ENCODE results near the gene NPBWR2.

The NPBWR2 gene

DNA sequence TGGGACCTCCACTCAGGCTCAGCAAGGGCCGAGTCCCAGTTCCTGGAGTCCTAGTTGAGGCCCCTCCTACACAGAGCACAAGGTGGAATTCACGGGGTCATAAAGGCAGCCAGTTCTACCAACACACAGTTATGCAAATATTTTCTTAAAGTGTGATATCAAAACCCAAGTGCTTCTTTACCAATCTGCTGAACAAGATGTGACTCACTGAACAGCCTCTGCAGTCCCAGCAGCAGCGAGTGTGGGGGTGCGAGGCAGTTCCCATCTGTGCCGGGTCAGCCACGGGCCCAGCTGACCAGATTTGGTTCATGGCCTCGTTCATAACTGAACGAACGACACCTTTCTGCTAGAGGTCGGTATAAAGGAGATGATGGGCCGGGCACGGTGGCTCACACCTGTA, 48.8 kb downstream of the NPBWR2 start:
- Histone ChIP-seq H3K36me3 (no peaks in the 10 kb centered on the region), H3K27me3 (no peaks in the 10 kb centered on the region), H3K4me1 (peaks cover 31% of the 10 kb centered on the region), H3K9me3 (no peaks in the 10 kb centered on the region), H3K4me3 (ENCODE audit: low read depth, low read length) (no peak overlapping the region)
- no peak for DNase-seq
- TF ChIP-seq, protein P1, sequence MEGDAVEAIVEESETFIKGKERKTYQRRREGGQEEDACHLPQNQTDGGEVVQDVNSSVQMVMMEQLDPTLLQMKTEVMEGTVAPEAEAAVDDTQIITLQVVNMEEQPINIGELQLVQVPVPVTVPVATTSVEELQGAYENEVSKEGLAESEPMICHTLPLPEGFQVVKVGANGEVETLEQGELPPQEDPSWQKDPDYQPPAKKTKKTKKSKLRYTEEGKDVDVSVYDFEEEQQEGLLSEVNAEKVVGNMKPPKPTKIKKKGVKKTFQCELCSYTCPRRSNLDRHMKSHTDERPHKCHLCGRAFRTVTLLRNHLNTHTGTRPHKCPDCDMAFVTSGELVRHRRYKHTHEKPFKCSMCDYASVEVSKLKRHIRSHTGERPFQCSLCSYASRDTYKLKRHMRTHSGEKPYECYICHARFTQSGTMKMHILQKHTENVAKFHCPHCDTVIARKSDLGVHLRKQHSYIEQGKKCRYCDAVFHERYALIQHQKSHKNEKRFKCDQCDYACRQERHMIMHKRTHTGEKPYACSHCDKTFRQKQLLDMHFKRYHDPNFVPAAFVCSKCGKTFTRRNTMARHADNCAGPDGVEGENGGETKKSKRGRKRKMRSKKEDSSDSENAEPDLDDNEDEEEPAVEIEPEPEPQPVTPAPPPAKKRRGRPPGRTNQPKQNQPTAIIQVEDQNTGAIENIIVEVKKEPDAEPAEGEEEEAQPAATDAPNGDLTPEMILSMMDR (IDR thresholded peaks at IDR 0.05; ENCODE audit: low read depth, low read length): no peak

DNA sequence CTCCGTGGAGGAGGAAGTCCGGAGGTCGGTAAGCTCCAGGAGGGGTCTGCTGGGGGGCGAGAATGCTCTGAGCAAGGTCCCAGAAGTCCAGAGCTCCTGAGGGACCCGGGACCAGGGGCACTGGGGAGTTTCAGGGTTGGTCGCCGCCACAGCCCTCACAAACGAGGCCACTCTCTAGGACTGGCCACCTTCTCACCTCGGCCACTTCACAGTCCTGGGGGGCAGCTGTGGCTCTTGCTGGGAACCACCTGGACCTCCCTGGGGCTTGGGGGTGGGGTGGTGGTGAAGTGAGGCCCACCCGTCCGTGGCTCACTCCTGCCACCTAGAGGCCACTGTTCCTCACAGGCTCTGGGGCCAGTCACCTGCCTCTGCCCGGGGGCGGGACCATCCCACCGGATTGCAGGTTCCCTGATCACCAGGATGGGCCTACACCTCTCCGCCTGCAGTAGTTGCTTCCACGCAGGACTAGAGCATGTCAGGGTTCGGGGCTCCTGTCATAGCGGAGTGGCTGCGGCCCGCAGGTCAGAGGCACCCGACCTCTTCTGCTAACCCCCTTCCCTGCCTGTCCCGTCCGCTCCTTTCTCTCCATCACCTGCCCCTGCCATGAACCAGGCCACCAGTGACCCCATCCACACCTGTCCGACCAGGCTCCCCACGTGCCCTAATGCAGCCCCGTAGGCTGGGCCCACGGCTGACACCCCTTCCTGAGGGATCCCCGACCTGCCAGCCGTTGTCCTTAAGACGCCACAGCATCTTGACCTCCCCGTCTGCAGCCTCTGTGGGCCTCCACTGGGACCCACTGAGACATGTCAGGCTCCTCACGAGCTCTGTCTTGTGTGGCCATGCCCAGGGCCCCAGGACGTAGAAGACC, 49.5 kb downstream of the NPBWR2 start:
- Histone ChIP-seq H3K36me3 (no peaks in the 10 kb centered on the region), H3K4me3 (ENCODE audit: low read depth, low read length) (no peak overlapping the region), H3K4me1 (peaks cover 36% of the 10 kb centered on the region), H3K27me3 (no peaks in the 10 kb centered on the region), H3K9me3 (no peaks in the 10 kb centered on the region)
- DNase-seq: peak; percentile 93
- TF ChIP-seq, protein P1 (IDR thresholded peaks at IDR 0.05; ENCODE audit: low read depth, low read length): peak; percentile 83

DNA sequence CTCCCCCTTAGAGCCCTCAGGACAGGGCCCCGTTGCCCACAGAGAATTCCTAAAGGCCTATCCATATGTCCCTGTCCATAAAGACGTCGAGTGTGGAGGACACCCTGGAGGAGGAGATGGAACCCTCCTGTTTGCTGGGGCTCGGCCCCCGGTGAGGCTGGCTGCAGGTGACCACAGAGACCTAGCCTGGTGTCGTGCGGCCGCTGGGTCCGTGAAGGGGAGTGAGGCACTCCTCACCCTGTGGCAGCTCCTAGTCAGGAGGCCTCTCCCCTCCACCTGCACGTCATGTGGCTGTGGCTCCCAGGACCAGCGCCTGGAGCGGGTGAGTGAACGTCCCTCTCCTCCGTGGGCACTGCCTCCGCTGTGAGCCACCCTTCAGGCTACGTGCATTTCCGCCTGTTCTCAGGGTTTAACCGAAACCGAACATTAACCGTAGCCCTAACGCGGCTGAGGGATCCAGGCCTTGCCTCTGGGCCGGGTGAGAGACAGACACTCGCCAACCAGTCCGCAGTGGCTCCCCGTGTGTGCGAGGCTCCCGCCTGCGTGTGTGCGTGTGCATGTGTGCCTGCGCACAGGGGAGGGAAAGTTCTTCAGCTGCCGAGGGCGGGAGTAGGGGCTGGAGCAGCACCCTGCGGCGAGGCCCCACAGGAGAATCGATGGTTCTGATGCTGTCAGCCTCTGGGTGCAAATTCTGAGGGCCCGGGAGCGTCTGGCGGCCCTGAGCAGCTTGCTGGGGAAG, 50.3 kb downstream of the NPBWR2 start:
- Histone ChIP-seq H3K4me1 (peaks cover 39% of the 10 kb centered on the region), H3K27me3 (no peaks in the 10 kb centered on the region), H3K9me3 (no peaks in the 10 kb centered on the region), H3K4me3 (ENCODE audit: low read depth, low read length) (no peak overlapping the region), H3K36me3 (no peaks in the 10 kb centered on the region)
- DNase-seq: no peak
- TF ChIP-seq, protein P1 (IDR thresholded peaks at IDR 0.05; ENCODE audit: low read depth, low read length): no peak

DNA sequence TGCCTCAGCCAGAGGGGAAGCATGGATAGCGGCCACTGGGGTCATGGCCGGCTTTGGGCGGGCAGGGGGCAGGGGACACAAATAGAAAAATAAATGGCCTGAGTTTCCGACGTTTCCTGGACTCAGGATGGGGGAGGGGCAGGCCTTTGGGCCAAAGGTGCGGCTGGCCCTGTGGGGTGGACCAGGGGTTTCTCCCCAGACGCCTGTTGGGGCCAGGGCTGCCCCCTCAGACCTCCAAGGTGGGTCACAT, 50.8 kb downstream of the NPBWR2 start:
- Histone ChIP-seq H3K4me1 (peaks cover 44% of the 10 kb centered on the region), H3K4me3 (ENCODE audit: low read depth, low read length) (no peak overlapping the region), H3K9me3 (no peaks in the 10 kb centered on the region), H3K27me3 (no peaks in the 10 kb centered on the region), H3K36me3 (no peaks in the 10 kb centered on the region)
- DNase-seq: no peak
- TF ChIP-seq, protein P1 (IDR thresholded peaks at IDR 0.05; ENCODE audit: low read depth, low read length): no peak

DNA sequence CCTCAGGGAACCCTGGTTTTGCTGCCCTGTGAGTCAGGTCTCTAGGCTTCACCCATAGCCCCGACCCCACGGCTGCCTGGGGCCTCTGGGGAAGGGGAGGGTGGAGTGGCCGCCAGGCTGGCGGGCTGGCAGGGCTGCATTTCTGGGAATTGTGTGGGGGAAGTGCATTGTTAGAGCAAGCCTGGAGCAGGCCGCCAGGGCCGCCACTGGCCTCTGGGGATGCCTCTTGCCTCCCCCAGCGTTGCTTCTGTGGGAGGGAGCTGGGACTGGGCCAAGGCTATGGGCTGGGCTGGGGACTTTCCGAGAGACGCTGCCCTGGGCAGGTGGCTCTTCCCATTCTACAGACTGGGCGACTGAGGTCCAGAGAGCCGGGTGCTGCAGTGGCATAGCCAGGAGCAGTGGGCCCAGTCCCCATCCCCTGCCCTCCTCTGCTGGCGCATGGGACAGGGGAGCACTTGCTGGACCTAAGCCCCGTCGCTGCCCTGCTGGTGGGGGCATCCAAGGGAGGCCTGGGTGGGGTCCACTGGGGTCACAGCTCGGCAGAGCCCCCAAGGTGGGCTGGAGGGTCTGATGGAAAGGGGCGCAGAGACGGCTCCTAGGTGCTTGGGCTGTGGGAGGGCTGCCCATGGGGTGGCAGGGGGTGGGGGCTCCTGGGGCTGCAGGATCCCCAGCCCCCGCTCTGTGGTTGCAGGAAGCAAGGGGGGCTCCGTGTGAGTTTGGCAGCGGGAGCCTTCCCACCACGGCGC, 51.3 kb downstream of the NPBWR2 start:
- H3K4me1 ChIP-seq: peaks cover 48% of the 10 kb centered on the region
- TF ChIP-seq, protein P1 (IDR thresholded peaks at IDR 0.05; ENCODE audit: low read depth, low read length): no peak
- H3K27me3 ChIP-seq: no peaks in the 10 kb centered on the region
- no peak overlapping the region for H3K4me3 ChIP-seq (ENCODE audit: low read depth, low read length)
- H3K36me3 ChIP-seq: no peaks in the 10 kb centered on the region
- peak; percentile 87 for DNase-seq
- H3K9me3 ChIP-seq: no peaks in the 10 kb centered on the region

Measured in BE2C (cell line).